ENCODE data around the gene GRK2.

The GRK2 gene

DNA sequence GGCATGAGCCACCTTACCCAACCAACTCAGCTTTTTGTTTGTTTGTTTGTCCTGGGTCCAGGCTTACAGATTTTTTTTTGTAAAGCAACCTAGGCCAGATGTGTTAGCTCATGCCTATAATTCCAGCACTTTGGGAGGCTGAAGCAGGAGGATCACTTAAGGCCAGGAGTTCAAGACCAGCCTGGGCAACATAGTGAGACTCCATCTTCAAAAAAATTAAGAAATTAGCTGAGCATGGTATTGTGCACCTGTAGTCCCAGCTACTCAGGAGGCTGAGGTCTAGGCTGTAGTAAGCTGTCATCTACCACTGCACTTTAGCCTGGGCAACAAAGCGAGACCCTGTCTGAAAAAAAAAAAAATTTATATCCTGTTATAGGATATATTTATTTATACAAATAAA is 28.7 kb upstream of the GRK2 start:
- intact Hi-C loops (cut with DNase I; ENCODE audit: low total_unique reads) = no loop called here
- Histone ChIP-seq H3K36me3 (peaks cover 0 to 23% (median 3%) of the 10 kb centered on the region in 3 donors), H3K27me3 (no peaks in the 10 kb centered on the region), H3K4me1 (peaks cover 0 to 35% (median 28%) of the 10 kb centered on the region in 4 donors), H3K9me3 (no peaks in the 10 kb centered on the region), H3K4me3 (no peak overlapping the region), H3K27ac (no peak overlapping the region)
- TF ChIP-seq, protein P1, sequence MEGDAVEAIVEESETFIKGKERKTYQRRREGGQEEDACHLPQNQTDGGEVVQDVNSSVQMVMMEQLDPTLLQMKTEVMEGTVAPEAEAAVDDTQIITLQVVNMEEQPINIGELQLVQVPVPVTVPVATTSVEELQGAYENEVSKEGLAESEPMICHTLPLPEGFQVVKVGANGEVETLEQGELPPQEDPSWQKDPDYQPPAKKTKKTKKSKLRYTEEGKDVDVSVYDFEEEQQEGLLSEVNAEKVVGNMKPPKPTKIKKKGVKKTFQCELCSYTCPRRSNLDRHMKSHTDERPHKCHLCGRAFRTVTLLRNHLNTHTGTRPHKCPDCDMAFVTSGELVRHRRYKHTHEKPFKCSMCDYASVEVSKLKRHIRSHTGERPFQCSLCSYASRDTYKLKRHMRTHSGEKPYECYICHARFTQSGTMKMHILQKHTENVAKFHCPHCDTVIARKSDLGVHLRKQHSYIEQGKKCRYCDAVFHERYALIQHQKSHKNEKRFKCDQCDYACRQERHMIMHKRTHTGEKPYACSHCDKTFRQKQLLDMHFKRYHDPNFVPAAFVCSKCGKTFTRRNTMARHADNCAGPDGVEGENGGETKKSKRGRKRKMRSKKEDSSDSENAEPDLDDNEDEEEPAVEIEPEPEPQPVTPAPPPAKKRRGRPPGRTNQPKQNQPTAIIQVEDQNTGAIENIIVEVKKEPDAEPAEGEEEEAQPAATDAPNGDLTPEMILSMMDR (IDR thresholded peaks at IDR 0.05) = no peak
- DNase-seq = no peak

DNA sequence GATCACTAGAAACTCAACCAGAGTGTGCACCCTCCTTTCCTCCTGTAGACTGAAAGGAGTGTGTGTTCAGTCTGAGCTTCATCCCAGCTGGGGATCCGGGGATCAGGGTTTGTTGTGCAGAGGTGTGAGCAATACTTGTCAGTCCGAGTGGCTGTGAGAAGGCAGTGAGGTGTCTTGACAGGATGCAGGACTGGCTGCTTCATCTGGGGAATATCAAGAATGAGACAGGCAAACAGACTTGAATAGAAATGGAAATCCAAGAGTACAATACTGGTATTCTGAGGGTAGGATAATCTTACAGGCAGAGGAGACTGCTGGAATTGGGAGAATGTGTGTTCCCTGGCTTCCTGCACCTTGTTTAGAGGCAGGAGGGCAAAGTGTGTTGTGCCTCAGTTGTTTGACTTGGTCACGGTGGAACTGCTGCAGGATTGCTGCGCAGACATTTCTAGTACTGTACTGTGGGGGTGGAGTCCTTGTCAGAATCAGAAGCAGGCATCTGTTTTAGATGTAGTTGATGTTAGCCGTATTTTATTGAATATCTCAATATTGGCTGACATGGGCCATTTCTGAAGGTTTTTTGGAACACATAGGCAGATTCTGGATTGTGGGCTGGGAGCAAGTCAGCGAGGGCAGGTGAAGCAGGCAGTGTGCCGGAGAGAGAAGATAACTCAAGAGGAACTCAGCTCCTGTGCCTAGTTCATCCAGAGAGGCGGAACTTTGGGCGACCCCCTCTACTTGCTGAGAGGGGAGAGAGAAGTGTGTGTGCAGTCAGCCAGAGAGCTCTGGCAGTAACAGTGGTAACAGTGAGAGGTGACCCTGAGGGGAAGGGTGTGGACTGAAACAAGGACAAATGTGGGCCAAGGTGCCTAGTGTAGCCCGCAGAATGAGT is 27.1 kb upstream of the GRK2 start:
- no peaks in the 10 kb centered on the region for H3K9me3 ChIP-seq
- intact Hi-C loops (cut with DNase I; ENCODE audit: low total_unique reads) = no loop called here
- peak overlapping the region; percentile 63 for H3K27ac ChIP-seq
- TF ChIP-seq, protein P1 (IDR thresholded peaks at IDR 0.05) = no peak
- H3K4me3 ChIP-seq = peak overlapping the region in 1 of 2 donors; percentile 64
- no peaks in the 10 kb centered on the region for H3K27me3 ChIP-seq
- H3K36me3 ChIP-seq = peaks cover 7 to 26% (median 11%) of the 10 kb centered on the region in 3 donors
- no peak for DNase-seq
- H3K4me1 ChIP-seq = peaks cover 0 to 45% (median 33%) of the 10 kb centered on the region in 4 donors

DNA sequence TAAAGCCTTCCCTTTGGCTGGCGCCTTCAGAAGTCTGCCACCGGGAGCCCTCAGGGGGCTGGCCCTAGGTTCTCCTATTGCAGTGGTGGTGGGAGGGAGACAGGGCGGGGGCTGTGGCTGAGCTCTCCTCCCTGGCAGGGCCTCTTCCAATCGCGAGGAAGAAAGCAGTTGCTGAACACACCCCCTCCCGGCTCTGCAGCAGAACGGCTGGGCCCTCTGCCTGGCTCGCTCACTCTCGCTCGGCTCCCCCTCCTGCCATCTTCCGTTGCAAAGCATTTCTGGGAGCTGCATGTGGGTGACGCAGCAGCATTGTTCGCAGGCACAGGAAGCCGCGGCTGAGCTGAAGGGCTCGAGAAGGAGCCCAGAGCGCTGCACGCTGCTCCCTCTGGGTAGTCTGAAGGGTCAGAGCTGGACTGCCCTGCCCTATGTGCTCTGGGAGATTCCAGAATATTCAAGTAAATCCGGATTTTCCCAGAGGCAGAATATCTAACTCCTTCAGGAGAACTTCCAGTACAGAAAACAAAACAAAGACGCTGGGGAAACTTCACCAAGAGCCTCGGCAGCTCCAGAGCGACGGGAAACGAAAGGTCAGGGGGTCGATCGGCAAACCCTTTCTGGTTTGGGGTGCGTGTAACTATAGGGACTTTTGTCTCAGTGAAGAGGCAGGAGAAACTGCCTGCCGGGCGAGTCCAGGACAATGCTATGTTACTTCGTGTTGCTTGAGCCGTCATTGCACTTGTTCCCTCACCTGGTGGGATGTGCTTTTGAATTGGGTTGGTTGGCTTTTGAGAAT is 26.3 kb upstream of the GRK2 start:
- intact Hi-C loops (cut with DNase I; ENCODE audit: low total_unique reads) = no loop called here
- peak overlapping the region; percentile 77 to 90 for H3K27ac ChIP-seq
- peak overlapping the region; percentile 61 to 64 for H3K4me3 ChIP-seq
- peaks cover 0 to 45% (median 33%) of the 10 kb centered on the region in 4 donors for H3K4me1 ChIP-seq
- DNase-seq = peak; percentile 98 to 99
- TF ChIP-seq, protein P1 (IDR thresholded peaks at IDR 0.05) = no peak
- no peaks in the 10 kb centered on the region for H3K9me3 ChIP-seq
- H3K27me3 ChIP-seq = no peaks in the 10 kb centered on the region
- H3K36me3 ChIP-seq = peaks cover 14 to 28% (median 20%) of the 10 kb centered on the region in 3 donors

DNA sequence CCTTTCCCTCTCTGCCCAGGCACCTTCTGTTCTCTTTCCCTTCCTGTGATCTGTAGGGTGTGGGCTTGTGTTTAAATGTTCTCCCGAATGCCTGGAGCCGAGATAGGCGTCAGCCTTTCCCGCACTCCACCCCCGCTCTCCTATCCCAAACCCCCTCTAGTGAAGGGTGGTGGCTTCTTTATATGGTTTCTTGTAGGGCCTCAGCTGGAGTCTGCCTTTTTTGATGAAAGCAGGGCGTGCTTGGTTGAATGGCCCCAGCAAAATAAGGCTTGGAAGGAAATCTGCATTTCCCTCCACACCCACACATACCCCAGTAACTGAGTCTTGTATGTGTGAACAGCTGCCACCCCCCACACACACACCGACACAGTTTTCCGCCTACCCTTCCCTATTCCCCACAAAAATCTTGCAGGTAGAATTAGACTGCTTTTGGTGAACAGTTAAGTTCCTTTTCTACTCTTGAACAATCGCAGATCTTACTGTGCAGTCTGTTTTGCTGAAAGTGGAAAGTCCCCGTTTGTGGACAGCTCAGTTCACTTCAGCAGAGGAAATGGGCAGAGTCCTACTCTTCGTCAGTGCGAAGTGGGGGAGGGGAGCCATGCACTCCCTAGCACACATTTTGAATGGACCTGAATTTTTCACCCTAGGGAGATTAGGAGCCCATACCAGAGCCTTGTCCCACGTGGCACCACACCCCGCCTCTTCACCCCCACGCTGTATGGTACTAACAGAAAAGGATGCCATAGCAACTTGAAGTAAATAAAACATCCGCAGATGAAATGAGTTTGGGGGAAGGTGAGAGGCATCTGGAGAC is 25.5 kb upstream of the GRK2 start:
- Histone ChIP-seq H3K9me3 (no peaks in the 10 kb centered on the region), H3K36me3 (peaks cover 22 to 29% (median 28%) of the 10 kb centered on the region in 3 donors), H3K4me1 (peaks cover 0 to 45% (median 33%) of the 10 kb centered on the region in 4 donors), H3K27ac (peak overlapping the region; percentile 77 to 90), H3K4me3 (peak overlapping the region; percentile 61 to 64), H3K27me3 (no peaks in the 10 kb centered on the region)
- TF ChIP-seq, protein P1 (IDR thresholded peaks at IDR 0.05) = no peak
- intact Hi-C loops (cut with DNase I; ENCODE audit: low total_unique reads) = no loop called here
- peak; percentile 73 to 81 for DNase-seq

DNA sequence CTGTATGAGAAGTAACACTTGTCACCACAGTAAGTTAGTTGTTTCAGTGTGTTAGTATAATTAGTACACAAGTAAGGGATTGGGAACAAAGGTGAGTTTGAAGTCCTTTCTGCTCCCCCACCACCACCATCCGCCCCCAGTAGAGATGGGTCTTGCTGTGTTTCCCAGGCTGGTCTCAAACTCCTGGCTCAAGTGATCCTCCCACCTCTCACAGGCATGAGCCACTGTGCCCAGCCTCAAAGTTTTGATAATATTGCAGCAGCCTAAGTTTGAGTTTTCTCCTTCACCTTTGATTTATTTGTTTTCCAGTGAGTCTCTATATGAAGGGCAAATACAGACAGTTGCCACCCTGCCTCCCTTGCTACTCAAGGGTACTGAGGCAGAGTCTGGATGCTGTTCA is 23.7 kb upstream of the GRK2 start:
- H3K36me3 ChIP-seq = peaks cover 34 to 44% (median 42%) of the 10 kb centered on the region in 3 donors
- no peaks in the 10 kb centered on the region for H3K9me3 ChIP-seq
- H3K27ac ChIP-seq = peak overlapping the region in 1 of 2 donors; percentile 90
- H3K27me3 ChIP-seq = no peaks in the 10 kb centered on the region
- H3K4me3 ChIP-seq = peak overlapping the region in 1 of 2 donors; percentile 61
- intact Hi-C loops (cut with DNase I; ENCODE audit: low total_unique reads) = no loop called here
- H3K4me1 ChIP-seq = peaks cover 0 to 50% (median 33%) of the 10 kb centered on the region in 4 donors
- no peak for DNase-seq
- TF ChIP-seq, protein P1 (IDR thresholded peaks at IDR 0.05) = no peak
